Activated T-cell treated with anti-CD3 and anti-CD28 coated beads, Interleukin-2, amount 50 U/mL, for 24 hours (primary cell): ENCODE measurements around the gene STIM1.

Source experiments
- DNase-seq: peaks from one replicate; pipeline ENCODE4 v3.0.0-alpha.2; 2020
- H3K27ac Mint-ChIP-seq: 2 replicates; pipeline ENCODE4 v1.8.0; 2020; ENCODE audit warnings: mild to moderate bottlenecking, mixed read lengths
- H3K27me3 Mint-ChIP-seq: 2 replicates; pipeline ENCODE4 v1.8.0; 2020; ENCODE audit warnings: mixed read lengths
- H3K36me3 Mint-ChIP-seq: 2 replicates; pipeline ENCODE4 v1.8.0; 2020; ENCODE audit warnings: low read depth, mixed read lengths
- H3K4me1 Mint-ChIP-seq: 2 replicates; pipeline ENCODE4 v1.8.0; 2020; ENCODE audit warnings: low read depth, mixed read lengths
- H3K4me3 Mint-ChIP-seq: 2 replicates; pipeline ENCODE4 v1.8.0; 2020; ENCODE audit warnings: mild to moderate bottlenecking, moderate library complexity, mixed read lengths
- H3K9me3 Mint-ChIP-seq: 2 replicates; pipeline ENCODE4 v1.8.0; 2020; ENCODE audit warnings: mixed read lengths

Gene STIM1

DNA sequence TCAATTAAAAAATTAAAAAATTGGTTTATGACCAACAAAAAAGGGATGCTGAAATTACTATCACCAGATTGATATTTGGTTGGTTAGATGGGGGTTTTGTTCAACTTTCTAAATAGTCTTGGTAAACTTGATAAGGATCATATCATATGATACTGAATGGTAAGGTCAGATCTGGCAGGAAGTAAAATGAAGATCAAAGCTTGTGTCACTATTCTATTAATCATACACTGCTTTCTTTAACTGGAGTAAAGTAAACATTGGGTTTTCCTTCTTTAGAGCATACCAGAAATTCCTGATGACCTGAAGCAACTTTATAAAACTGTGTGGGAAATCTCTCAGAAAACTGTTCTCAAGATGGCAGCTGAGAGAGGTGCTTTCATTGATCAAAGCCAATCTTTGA lies 279.3 kb downstream of the STIM1 start:
- no peaks in the 10 kb centered on the region for H3K27me3 Mint-ChIP-seq
- no peaks in the 10 kb centered on the region for H3K4me1 Mint-ChIP-seq
- H3K9me3 Mint-ChIP-seq, result peaks cover 15% of the 10 kb centered on the region
- no peak overlapping the region for H3K4me3 Mint-ChIP-seq
- no peak overlapping the region for H3K27ac Mint-ChIP-seq
- H3K36me3 Mint-ChIP-seq, result peaks cover 88% of the 10 kb centered on the region
- DNase-seq, result no peak

DNA sequence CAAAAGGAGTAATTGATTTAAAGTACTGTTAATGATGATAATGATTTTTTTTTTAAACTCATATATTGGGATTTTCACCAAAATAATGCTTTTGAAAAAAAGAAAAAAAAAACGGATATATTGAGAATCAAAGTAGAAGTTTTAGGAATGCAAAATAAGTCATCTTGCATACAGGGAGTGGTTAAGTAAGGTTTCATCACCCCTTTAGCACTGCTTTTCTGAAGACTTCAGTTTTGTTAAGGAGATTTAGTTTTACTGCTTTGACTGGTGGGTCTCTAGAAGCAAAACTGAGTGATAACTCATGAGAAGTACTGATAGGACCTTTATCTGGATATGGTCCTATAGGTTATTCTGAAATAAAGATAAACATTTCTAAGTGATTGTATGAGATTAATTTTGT lies 283.0 kb downstream of the STIM1 start:
- Mint-ChIP-seq H3K9me3 (peaks cover 24% of the 10 kb centered on the region), H3K27me3 (no peaks in the 10 kb centered on the region), H3K4me3 (no peak overlapping the region), H3K27ac (no peak overlapping the region), H3K4me1 (no peaks in the 10 kb centered on the region), H3K36me3 (peaks cover 89% of the 10 kb centered on the region)
- no peak for DNase-seq

- H3K4me1 Mint-ChIP-seq, result no peaks in the 10 kb centered on the region
- H3K27ac Mint-ChIP-seq, result no peak overlapping the region
- no peaks in the 10 kb centered on the region for H3K27me3 Mint-ChIP-seq
- H3K4me3 Mint-ChIP-seq, result no peak overlapping the region
- H3K9me3 Mint-ChIP-seq, result peaks cover 24% of the 10 kb centered on the region
- H3K36me3 Mint-ChIP-seq, result peaks cover 76% of the 10 kb centered on the region
- no peak for DNase-seq
Observed at GRCh38 chr11:4140067-4140636, 284.7 kb downstream of the STIM1 start.
